Peyer's patch (tissue), 4 donors: ENCODE measurements around the gene TMEM131. TPM values are rescaled to one million over a fixed set of nuclear protein-coding genes. Genes with fewer than 3 reads are reported as not detected.
"Not testable (repeated sequence)": the region's sequence is repeated elsewhere in the genome, so short reads cannot be mapped to it uniquely, and the experiment has no call there.

Experiments used
- DNase-seq, 3 donors: peaks; one replicate each; pipeline ENCODE4 v3.0.0-alpha.2; 2017 to 2019
- H3K27ac ChIP-seq, 4 donors: fragments of 200-600 bp; sonication (generic); one replicate each; pipeline ENCODE4 v1.5.1; 2016 to 2019
- H3K27me3 ChIP-seq, 2 donors: fragments of 200-600 bp; sonication (generic); one replicate each; pipeline ENCODE4 v1.5.1; 2019
- H3K36me3 ChIP-seq, 3 donors: fragments of 200-600 bp; sonication (generic); one replicate each; pipeline ENCODE4 v1.5.1; 2016 to 2019
- H3K4me1 ChIP-seq, 4 donors: fragments of 200-600 bp; sonication (generic); one replicate each; pipeline ENCODE4 v1.5.1; 2016 to 2019
- H3K4me3 ChIP-seq, 4 donors: fragments of 200-600 bp; sonication (generic); 1 replicate in 3 of 4; 2 replicates in 1 of 4; pipeline ENCODE4 v1.5.1; 2016 to 2019; ENCODE audit warnings: mild to moderate bottlenecking in 1 of 4
- H3K9me3 ChIP-seq, 4 donors: fragments of 200-600 bp; sonication (generic); one replicate each; pipeline ENCODE4 v1.5.1; 2016 to 2019; ENCODE audit warnings: mild to moderate bottlenecking in 1 of 4
- POLR2A ChIP-seq, 2 donors: fragments of 450-650 bp; IDR thresholded peaks; one replicate each; pipeline ENCODE4 v1.5.1; 2017; ENCODE audit warnings: antibody characterized with exemption in 2 of 2, mild to moderate bottlenecking in 2 of 2, moderate library complexity in 2 of 2
- total RNA-seq, 4 donors: library from RNA; depleted of rRNA; stranded (reverse); fragments of >200 nt; gene quantifications; one replicate each; pipeline ENCODE4 v1.1.0, GENCODE V29; 2016
- TF ChIP-seq, protein P1 (sequence below), 6 experiments: fragments of 450-650 bp in 4 of 6; fragments of 200-600 bp in 2 of 6; sonication (generic) in 1 of 6; IDR thresholded peaks; one replicate each; pipeline ENCODE4 v1.5.1; 2017 to 2019; ENCODE audit warnings: antibody characterized with exemption in 6 of 6, mild to moderate bottlenecking in 3 of 6, moderate library complexity in 1 of 6

Gene TMEM131
- total RNA-seq, 4 donors from 2014 or later: 64.6 to 86.3 (median 74.5) TPM

DNA sequence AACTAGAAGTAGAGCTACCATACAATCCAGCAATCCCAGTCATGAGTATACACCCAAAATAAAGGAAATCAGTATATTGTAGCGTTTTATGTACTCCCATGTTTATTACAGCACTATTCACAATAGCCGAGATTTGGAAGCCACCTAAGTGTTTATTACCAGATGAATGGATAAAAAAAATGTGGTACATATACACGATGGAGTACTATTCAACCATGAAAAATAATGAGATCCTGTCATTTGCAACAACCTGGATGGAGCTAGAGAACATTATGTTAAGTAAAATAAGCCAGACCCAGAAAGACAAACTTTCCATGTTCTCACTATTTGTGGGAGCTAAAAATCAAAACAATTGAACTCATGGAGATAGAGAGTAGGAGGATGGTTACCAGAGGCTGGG, 131.9 kb downstream of the TMEM131 start:
- H3K4me3 ChIP-seq: no peak overlapping the region
- no peaks in the 10 kb centered on the region for H3K9me3 ChIP-seq
- DNase-seq: no peak
- TF ChIP-seq, protein P1, sequence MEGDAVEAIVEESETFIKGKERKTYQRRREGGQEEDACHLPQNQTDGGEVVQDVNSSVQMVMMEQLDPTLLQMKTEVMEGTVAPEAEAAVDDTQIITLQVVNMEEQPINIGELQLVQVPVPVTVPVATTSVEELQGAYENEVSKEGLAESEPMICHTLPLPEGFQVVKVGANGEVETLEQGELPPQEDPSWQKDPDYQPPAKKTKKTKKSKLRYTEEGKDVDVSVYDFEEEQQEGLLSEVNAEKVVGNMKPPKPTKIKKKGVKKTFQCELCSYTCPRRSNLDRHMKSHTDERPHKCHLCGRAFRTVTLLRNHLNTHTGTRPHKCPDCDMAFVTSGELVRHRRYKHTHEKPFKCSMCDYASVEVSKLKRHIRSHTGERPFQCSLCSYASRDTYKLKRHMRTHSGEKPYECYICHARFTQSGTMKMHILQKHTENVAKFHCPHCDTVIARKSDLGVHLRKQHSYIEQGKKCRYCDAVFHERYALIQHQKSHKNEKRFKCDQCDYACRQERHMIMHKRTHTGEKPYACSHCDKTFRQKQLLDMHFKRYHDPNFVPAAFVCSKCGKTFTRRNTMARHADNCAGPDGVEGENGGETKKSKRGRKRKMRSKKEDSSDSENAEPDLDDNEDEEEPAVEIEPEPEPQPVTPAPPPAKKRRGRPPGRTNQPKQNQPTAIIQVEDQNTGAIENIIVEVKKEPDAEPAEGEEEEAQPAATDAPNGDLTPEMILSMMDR (IDR thresholded peaks at IDR 0.05): no peak
- TF ChIP-seq POLR2A (IDR thresholded peaks at IDR 0.05): no peak
- H3K36me3 ChIP-seq: peaks cover 0 to 6% (median 0%) of the 10 kb centered on the region in 3 donors
- peaks cover 0 to 4% (median under 1%) of the 10 kb centered on the region in 4 donors for H3K4me1 ChIP-seq
- no peak overlapping the region for H3K27ac ChIP-seq
- H3K27me3 ChIP-seq: no peaks in the 10 kb centered on the region

DNA sequence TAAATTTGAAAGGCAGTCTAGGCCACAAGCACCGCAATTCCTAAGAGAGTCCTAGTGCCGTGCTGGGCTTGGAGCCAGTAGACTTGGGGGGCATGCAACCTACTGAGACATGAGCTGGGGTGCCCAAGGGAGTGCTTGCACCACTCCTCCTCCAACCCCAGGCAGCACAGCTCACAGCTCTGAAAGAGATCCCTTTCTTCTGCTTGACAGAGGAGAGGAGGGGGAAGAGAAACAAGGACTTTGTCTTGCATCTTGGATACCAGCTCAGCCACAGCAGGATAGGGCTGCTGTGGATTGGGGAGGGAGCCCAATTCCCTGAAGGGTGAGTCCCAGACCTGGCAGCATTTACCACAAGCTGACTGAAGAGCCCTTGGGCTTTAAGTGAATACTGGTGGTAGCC, 134.6 kb downstream of the TMEM131 start:
- Histone ChIP-seq H3K27ac (no peak overlapping the region), H3K27me3 (no peaks in the 10 kb centered on the region), H3K9me3 (no peaks in the 10 kb centered on the region), H3K4me1 (no peaks in the 10 kb centered on the region), H3K36me3 (peaks cover 0 to 11% (median 0%) of the 10 kb centered on the region in 3 donors), H3K4me3 (no peak overlapping the region)
- DNase-seq: no peak
- TF ChIP-seq POLR2A (IDR thresholded peaks at IDR 0.05): no peak
- TF ChIP-seq, protein P1 (IDR thresholded peaks at IDR 0.05): no peak

DNA sequence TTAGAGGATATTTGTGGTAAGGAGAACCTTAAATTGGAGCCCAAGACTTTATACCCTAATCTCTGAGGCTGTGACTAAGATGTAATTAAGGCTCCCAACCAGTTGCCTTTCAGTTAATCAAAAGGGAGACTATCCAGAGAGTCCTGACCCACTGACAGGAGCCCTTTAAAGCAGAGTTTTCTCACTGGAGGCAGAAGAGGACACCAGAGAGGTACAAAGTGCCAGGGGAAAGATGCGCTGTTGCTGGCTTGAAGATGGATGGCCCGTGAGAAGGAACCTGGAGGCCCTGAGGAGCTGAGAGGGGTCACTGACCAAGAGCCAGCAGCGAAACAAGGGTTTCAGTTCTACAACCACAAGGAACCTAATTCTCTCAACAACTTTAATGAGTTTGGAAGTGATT, 137.3 kb downstream of the TMEM131 start:
- Histone ChIP-seq H3K27me3 (no peaks in the 10 kb centered on the region), H3K27ac (no peak overlapping the region), H3K9me3 (no peaks in the 10 kb centered on the region), H3K36me3 (peaks cover 0 to 11% (median 0%) of the 10 kb centered on the region in 3 donors), H3K4me1 (no peaks in the 10 kb centered on the region), H3K4me3 (no peak overlapping the region)
- TF ChIP-seq POLR2A (IDR thresholded peaks at IDR 0.05): no peak
- TF ChIP-seq, protein P1 (IDR thresholded peaks at IDR 0.05): no peak
- DNase-seq: no peak

DNA sequence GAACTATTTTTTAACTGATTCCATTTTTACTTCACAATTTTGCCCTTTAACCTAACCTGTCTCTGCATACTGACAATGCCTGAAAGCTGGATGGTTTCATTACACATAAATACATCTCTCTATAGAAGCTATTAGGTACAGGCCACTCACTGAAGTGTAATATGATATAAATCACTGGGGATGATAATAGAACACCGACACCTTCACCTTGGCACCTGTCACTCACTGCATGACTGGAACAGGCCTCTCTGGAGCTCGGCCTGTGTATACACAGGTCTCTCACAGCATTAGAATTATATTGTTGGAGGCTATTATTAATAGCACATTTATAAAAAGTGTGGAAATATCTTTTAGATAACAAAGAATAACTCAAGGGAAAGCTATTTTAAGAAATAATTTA, 138.2 kb downstream of the TMEM131 start:
- no peak overlapping the region for H3K27ac ChIP-seq
- no peaks in the 10 kb centered on the region for H3K9me3 ChIP-seq
- H3K36me3 ChIP-seq: peaks cover 0 to 11% (median 0%) of the 10 kb centered on the region in 3 donors
- TF ChIP-seq, protein P1 (IDR thresholded peaks at IDR 0.05): no peak
- TF ChIP-seq POLR2A (IDR thresholded peaks at IDR 0.05): no peak
- DNase-seq: no peak
- H3K4me1 ChIP-seq: no peaks in the 10 kb centered on the region
- H3K27me3 ChIP-seq: no peaks in the 10 kb centered on the region
- no peak overlapping the region for H3K4me3 ChIP-seq

GRCh38 chr2:97853057-97853456, 142.7 kb downstream of the TMEM131 start:
- H3K9me3 ChIP-seq, H3K4me3 ChIP-seq, H3K27me3 ChIP-seq, H3K36me3 ChIP-seq, H3K4me1 ChIP-seq: not testable (repeated sequence)
- peak overlapping the region in 1 of 4 donors; percentile 16 for H3K27ac ChIP-seq
- peak in 1 of 3 donors; percentile 67 for DNase-seq

- H3K27me3 ChIP-seq: no peaks in the 10 kb centered on the region
- no peaks in the 10 kb centered on the region for H3K36me3 ChIP-seq
- DNase-seq: no peak
- H3K4me3 ChIP-seq: no peak overlapping the region
- H3K9me3 ChIP-seq: no peaks in the 10 kb centered on the region
- TF ChIP-seq, protein P1 (IDR thresholded peaks at IDR 0.05): no peak
- no peak for TF ChIP-seq POLR2A (IDR thresholded peaks at IDR 0.05)
- no peaks in the 10 kb centered on the region for H3K4me1 ChIP-seq
- no peak overlapping the region for H3K27ac ChIP-seq
Measured at GRCh38 chr2:97851172-97851571, 144.6 kb downstream of the TMEM131 start.
